ENCODE data around the gene LPIN1.

Gene LPIN1

GRCh38 chr2:11788461-11789124 is 42.2 kb downstream of the LPIN1 start:
- H3K9me3 ChIP-seq (ENCODE audit: severe bottlenecking) = no peaks in the 10 kb centered on the region
- no peak for TF ChIP-seq CTCF (IDR thresholded peaks at IDR 0.05; ENCODE audit: low read depth, low read length)

GRCh38 chr2:11789243-11789642 is 42.8 kb downstream of the LPIN1 start:
- TF ChIP-seq CTCF (IDR thresholded peaks at IDR 0.05; ENCODE audit: low read depth, low read length) = no peak
- Histone ChIP-seq H3K27ac (no peak overlapping the region), H3K4me3 (ENCODE audit: low read depth, low read length) (no peak overlapping the region), H3K27me3 (ENCODE audit: insufficient read depth, low read depth, severe bottlenecking) (no peaks in the 10 kb centered on the region), H3K9me3 (ENCODE audit: severe bottlenecking) (no peaks in the 10 kb centered on the region), H3K36me3 (peaks cover 100% of the 10 kb centered on the region)
- DNase-seq = no peak

More at GRCh38 chr2:11788461-11789124, 42.2 kb downstream of the LPIN1 start:
- Histone ChIP-seq H3K27me3 (ENCODE audit: insufficient read depth, low read depth, severe bottlenecking) (no peaks in the 10 kb centered on the region), H3K36me3 (peaks cover 99% of the 10 kb centered on the region), H3K27ac (no peak overlapping the region), H3K4me3 (ENCODE audit: low read depth, low read length) (no peak overlapping the region)
- no peak for DNase-seq

- Histone ChIP-seq H3K27me3 (ENCODE audit: insufficient read depth, low read depth, severe bottlenecking) (no peaks in the 10 kb centered on the region), H3K27ac (no peak overlapping the region), H3K4me3 (ENCODE audit: low read depth, low read length) (no peak overlapping the region), H3K9me3 (ENCODE audit: severe bottlenecking) (no peaks in the 10 kb centered on the region), H3K36me3 (peaks cover 100% of the 10 kb centered on the region)
- TF ChIP-seq CTCF (IDR thresholded peaks at IDR 0.05; ENCODE audit: low read depth, low read length) = no peak
- DNase-seq = no peak
These were observed 43.8 kb downstream of the LPIN1 start for GRCh38 chr2:11790228-11790627.

GRCh38 chr2:11795590-11795989 is 49.2 kb downstream of the LPIN1 start:
- no peaks in the 10 kb centered on the region for H3K9me3 ChIP-seq (ENCODE audit: severe bottlenecking)
- no peak for TF ChIP-seq CTCF (IDR thresholded peaks at IDR 0.05; ENCODE audit: low read depth, low read length)
- DNase-seq = no peak
- no peak overlapping the region for H3K27ac ChIP-seq
- H3K36me3 ChIP-seq = peaks cover 97% of the 10 kb centered on the region
- H3K27me3 ChIP-seq (ENCODE audit: insufficient read depth, low read depth, severe bottlenecking) = no peaks in the 10 kb centered on the region
- H3K4me3 ChIP-seq (ENCODE audit: low read depth, low read length) = no peak overlapping the region

- no peak for DNase-seq
- Histone ChIP-seq H3K27me3 (ENCODE audit: insufficient read depth, low read depth, severe bottlenecking) (no peaks in the 10 kb centered on the region), H3K36me3 (peaks cover 96% of the 10 kb centered on the region), H3K4me3 (ENCODE audit: low read depth, low read length) (no peak overlapping the region), H3K27ac (no peak overlapping the region), H3K9me3 (ENCODE audit: severe bottlenecking) (no peaks in the 10 kb centered on the region)
- no peak for TF ChIP-seq CTCF (IDR thresholded peaks at IDR 0.05; ENCODE audit: low read depth, low read length)
These were observed 50.0 kb downstream of the LPIN1 start for GRCh38 chr2:11796190-11797171.
